Measurements from ENCODE around the gene PTPRK.

DNA sequence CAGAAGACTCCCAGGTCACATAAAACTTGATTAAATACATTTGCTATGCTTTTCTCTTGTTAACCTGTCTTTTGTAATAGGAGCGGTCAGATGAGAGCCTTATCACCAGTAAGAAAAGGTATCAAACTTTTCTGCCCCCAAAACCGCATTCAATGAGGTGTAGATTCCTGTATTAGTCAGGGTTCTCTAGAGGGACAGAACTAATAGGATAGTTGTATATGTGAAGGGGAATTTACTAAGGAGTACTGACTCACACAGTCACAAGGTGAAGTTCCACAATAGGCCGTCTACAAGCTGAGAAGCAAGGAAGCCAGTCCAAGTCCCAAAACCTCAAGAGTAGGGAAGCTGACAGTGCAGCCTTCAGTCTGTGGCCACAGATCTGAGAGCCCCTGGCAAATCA, 32.7 kb downstream of the PTPRK start:
- TF ChIP-seq TEAD4 (IDR thresholded peaks at IDR 0.05) (no peak), REST (IDR thresholded peaks at IDR 0.05; ENCODE audit: low read depth) (no peak), NFIC (IDR thresholded peaks at IDR 0.05) (no peak), TAF1 (IDR thresholded peaks at IDR 0.05; ENCODE audit: low read depth) (no peak), EP300 (IDR thresholded peaks at IDR 0.05; ENCODE audit: borderline replicate concordance) (no peak), CREB1 (IDR thresholded peaks at IDR 0.05; ENCODE audit: low read depth) (no peak), USF1 (IDR thresholded peaks at IDR 0.05) (no peak), RAD21 (IDR thresholded peaks at IDR 0.05; ENCODE audit: low read depth) (no peak), TCF12 (IDR thresholded peaks at IDR 0.05; ENCODE audit: low read depth) (no peak), YY1 (IDR thresholded peaks at IDR 0.05; ENCODE audit: low read depth) (no peak), EGR1 (IDR thresholded peaks at IDR 0.05) (no peak), FOXM1 (IDR thresholded peaks at IDR 0.05; ENCODE audit: borderline replicate concordance, low read depth) (no peak), CEBPB (IDR thresholded peaks at IDR 0.05) (no peak)
- TF ChIP-seq, protein P1, sequence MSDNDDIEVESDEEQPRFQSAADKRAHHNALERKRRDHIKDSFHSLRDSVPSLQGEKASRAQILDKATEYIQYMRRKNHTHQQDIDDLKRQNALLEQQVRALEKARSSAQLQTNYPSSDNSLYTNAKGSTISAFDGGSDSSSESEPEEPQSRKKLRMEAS (IDR thresholded peaks at IDR 0.05): no peak

Measured in Ishikawa (cell line).